Kidney epithelial cell (primary cell): Measurements from ENCODE around the gene RPP25L. TPM values are rescaled to one million over a fixed set of nuclear protein-coding genes. Genes with fewer than 3 reads are reported as not detected.

Experiments
- DNase-seq: peaks from one replicate; pipeline ENCODE4 v3.0.0-alpha.2; 2010; ENCODE audit warnings: low read depth
- H3K27me3 ChIP-seq: 2 replicates; pipeline ENCODE4 v1.6.0; 2011; ENCODE audit warnings: low read length; ENCODE audit not compliant: control insufficient read depth, insufficient read depth
- H3K36me3 ChIP-seq: 2 replicates; pipeline ENCODE4 v1.5.1; 2011; ENCODE audit warnings: low read length; ENCODE audit not compliant: control insufficient read depth, insufficient read depth
- H3K4me3 ChIP-seq: 2 replicates; pipeline ENCODE4 v1.5.1; 2011; ENCODE audit warnings: low read depth, mild to moderate bottlenecking, control low read depth, low read length
- CTCF ChIP-seq: IDR thresholded peaks from 2 replicates; pipeline ENCODE4 v1.5.1; 2011; ENCODE audit warnings: mild to moderate bottlenecking, moderate library complexity, low read length, control low read depth, inconsistent platforms; ENCODE audit not compliant: insufficient read depth, poor library complexity, severe bottlenecking
- total RNA-seq: library from RNA; depleted of rRNA; stranded (reverse); fragments of >200 nt; gene quantifications from 2 replicates; pipeline ENCODE4 v1.2.3, GENCODE V29; 2015

Gene RPP25L
- total RNA-seq, 1 donor from 2014 or later, result 31.5 TPM

DNA sequence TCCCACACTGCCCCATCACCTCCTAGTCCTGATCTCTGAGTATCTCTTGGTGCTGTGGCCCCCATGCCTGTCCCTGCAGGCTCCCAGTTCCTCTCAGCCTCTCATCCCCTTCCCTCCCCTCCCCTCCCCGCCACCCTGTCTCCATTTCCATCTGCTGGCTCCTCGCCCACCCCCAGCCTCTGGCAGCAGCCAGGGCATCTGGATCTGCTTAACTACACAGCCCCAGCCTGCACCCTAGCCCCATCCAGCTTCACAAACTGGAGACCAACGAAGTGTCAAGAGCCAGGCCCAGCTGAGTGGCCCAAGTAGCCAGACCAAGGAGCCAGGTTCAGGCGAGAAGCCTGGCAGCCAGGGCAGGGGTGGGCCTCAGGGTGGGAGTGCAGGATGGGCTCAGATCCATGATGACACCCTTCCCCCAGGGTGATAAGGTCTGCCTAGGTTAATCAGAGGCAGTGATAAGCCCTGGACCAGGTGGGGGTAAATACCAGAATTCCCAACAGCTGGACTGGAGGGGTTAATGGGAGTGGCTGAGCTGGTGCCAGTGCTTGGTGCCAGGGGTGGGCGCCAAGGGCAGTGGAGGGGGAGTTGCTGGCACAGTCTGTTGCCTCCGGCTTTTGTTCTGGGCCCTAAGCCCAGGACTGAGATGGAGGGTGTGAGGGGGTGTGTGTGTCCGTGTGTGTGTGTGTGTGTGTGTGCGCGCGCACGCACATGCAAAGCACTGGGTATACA lies 42.6 kb upstream of the RPP25L start:
- DNase-seq, result no peak
- Histone ChIP-seq H3K36me3 (no peaks in the 10 kb centered on the region), H3K4me3 (no peak overlapping the region), H3K27me3 (no peaks in the 10 kb centered on the region)
- TF ChIP-seq CTCF, result no peak

DNA sequence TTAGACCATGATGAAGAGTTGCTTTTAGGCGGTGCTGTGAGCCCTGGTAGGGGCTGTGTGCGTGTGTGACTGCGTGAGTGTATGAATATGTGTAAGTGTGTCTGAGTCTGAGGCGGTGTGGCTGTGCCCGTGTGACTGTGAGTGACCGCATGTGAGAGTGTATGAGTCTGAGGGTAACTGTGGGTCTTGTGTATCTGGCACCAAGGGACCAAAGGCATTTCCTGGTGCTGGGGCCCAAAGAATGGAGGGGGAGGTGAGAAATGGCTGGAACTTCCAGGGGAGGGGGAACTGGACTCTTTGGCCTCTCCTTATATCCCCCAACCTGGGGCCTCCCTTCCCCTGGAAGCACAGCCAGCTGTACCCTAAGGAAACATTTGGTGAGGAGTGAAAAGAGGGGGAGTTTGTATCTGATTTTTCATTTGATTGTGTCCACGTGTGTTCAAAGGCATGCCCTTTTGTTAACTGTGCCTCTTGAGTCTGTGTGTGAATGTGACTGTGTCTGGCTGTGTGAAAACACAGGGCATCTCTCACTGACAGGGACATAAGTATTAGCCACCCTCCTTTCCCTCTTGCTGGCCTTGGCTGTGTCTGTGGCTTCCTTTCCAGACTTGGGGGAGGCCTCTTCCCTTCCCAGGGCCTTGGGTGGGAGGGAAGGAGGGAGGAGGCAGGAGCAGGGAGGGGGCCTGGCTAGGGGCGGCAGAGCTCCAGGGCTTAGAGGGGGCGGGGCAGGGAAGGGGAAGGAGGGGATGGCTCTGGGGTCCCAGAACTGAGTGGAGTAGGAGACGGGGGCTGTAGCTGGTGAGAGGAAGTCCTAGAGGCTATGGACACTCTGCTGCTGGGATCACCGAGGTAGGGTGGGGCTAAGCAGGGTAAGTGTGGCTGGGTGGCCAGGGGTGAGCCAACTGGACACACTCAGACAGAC lies 41.5 kb upstream of the RPP25L start:
- no peak overlapping the region for H3K4me3 ChIP-seq
- no peak for DNase-seq
- TF ChIP-seq CTCF, result no peak

DNA sequence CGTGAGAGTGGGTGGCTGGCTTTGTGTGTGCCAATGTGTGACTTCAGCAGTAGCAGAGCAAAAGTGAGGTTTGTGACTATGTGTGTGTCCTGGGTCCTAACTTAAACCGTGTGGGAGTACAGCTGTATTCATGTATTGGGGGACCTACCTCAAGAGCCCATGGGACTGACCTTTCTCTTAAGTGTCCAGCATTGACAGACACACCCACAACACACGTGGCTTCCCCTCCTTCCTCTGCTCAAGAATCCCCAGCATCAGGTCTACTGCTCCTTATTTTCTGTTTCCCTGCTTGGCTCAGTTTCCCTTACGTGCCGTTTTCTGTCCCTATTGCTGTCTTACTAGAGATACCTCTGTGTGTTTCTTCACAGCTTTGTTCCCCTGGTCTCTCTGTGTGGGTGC lies 40.7 kb upstream of the RPP25L start:
- DNase-seq, result no peak
- no peaks in the 10 kb centered on the region for H3K36me3 ChIP-seq
- H3K27me3 ChIP-seq, result no peaks in the 10 kb centered on the region
- H3K4me3 ChIP-seq, result no peak overlapping the region
- no peak for TF ChIP-seq CTCF

More for the DNA sequence above, 41.5 kb upstream of the RPP25L start:
- no peaks in the 10 kb centered on the region for H3K36me3 ChIP-seq
- H3K27me3 ChIP-seq, result no peaks in the 10 kb centered on the region

- TF ChIP-seq CTCF, result no peak
- H3K27me3 ChIP-seq, result no peaks in the 10 kb centered on the region
- DNase-seq, result no peak
- no peaks in the 10 kb centered on the region for H3K36me3 ChIP-seq
- H3K4me3 ChIP-seq, result peak within 1 kb of the TSS; percentile 33
These were observed 40.1 kb upstream of the RPP25L start, which contains the start of gene IL11RA for GRCh38 chr9:34651876-34652601. TSS of gene IL11RA (plus strand) at chr9:34652185. CDS start at chr9:34655218, 3,033 bp downstream.

DNA sequence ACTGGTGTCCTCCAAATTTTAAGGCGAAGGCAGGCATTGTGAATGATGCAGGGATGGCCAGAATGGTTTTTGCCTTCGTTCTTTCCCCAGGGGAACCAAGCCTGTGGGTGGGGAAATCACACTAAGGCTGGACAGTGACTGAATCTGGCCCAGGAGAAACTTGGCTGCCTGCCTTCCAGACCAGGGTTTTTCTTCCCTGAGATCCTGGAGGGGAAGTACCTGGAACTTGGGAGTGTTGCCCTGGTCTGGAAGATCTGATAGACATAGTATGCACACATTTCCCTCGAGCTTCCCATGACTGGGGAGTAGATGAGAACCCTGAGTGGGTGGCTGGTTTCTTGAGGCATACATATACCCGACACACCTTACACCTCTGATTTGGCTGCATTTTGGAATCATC lies 39.4 kb upstream of the RPP25L start:
- DNase-seq, result no peak
- no peaks in the 10 kb centered on the region for H3K36me3 ChIP-seq
- H3K4me3 ChIP-seq, result peak overlapping the region; percentile 33
- no peaks in the 10 kb centered on the region for H3K27me3 ChIP-seq
- TF ChIP-seq CTCF, result no peak
